GM19351 (cell line): ENCODE results near the gene PRRX1.

Experiments used
- ATAC-seq: cut with Tn5 transposase; IDR thresholded peaks from one replicate; pipeline ENCODE4 v1.9.1; 2021; ENCODE audit warnings: mild to moderate bottlenecking, moderate library complexity; ENCODE audit not compliant: unreplicated experiment

The PRRX1 gene

DNA sequence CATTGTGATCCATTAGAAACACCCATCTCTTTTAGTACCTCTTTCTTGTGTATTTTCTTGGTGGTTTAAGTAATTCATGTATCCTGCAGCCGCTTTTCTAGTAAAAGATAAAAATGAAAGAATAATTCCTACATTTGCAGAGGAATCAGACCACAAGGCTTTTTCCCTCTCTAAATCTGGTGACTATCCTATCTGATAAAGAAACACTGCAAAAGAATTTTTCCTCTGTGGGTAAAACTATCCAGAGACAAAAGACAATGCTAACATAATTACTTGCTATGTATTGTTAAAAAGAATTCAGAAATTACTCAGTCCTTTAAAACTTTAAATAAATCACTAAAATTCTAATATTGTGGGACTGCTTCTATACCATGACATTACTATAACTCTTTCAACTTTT is 51.0 kb downstream of the PRRX1 start:
- no peak for ATAC-seq

DNA sequence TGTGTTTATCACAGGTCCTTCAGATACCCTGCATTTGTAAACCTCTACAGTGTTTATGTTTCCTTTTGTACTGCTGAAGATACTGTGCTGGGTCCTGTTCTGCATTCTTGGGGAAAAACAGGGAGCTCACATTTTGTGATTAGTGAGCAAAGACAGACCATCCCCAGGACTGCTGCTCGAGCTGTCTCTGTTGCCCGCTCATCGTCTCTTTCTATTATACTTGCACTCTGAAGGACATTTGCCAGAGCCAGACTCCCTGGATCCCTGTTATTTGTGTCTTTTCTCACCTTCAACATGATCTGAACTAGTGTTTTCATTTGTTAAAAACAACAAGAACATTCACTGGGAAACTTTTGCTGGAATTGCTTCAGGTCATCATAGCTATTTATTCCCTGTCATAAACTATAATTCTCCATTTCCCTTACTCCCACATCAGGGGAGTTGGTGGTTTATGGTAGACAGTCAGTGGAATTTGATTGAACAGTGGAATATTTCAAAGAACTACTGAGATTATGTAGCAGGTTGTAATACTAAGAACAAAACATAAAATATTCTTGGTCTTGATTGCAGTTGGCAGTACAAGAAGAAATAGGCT is 53.0 kb downstream of the PRRX1 start:
- no peak for ATAC-seq

DNA sequence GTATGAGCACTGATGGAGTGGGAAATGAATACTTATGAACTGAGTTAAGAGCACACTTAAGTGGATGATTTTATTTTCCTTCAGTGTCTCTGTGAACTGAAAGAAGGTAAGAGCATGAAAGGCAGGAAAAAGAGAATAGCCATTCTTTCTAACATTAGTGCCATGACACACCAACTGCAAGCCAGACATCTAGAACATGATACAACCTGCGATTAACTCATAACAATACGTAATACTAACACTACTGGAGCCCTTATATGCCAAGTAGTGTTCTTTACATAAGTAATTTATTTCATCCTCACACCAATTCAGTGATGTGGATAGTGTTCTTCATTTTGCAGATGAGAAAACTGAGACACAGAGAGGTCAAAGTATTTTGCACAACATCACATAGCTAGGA is 56.7 kb downstream of the PRRX1 start:
- no peak for ATAC-seq

DNA sequence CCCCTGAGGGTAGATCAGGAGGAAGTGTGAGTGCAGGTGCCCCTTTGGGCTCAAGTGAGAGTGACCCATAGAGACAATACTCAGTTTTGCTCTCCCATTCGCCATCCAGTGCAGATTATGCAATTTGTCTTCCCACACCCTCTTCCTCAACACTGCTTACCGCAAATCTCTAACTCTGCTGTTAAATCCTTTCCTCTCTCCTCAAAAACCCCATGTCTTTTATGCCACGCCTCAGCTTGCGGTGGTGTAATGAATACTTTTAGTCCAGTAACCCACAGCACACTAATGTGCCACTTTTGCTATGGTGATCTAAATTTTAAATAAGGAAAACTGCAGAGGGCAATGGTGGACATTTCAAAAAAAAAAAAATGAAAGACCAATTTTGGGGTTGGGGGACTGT is 57.7 kb downstream of the PRRX1 start:
- ATAC-seq, result no peak

DNA sequence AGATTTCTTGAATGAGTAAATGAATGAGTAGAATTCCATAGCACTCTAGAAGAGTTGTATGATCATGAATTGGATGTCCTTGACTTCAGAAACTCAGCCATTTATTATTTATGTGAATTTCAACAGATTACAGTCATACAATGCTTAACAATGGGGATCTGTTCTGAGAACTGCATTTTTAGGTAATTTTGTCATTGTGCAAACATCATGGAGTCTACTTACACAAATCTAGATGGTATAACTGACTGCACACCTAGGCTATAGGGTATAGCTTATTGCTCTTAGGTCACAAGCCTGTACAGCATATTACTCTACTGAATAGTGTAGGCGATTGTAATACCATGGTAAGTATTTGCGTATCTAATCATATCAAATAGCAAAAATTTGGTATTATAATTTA is 59.6 kb downstream of the PRRX1 start:
- ATAC-seq, result no peak

DNA sequence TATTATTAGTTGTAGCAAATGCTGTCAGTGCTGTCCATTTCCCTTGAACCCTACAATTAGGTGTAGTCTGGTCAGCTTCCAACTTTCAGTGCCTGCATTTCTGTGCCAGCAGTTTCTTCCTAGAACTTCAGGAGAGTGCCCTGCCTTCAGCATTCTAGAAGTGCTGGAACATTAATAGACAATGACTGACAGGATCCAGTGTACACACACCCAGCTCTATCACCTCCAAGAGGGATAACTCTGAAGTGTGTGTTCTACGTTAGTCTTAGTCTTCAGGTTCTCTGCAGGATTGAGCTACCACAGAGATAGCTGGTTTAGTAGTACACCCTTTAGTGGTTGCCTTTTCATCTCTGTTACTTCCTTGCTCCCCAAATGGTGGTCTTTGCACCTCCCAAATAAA is 61.4 kb downstream of the PRRX1 start:
- ATAC-seq, result no peak

DNA sequence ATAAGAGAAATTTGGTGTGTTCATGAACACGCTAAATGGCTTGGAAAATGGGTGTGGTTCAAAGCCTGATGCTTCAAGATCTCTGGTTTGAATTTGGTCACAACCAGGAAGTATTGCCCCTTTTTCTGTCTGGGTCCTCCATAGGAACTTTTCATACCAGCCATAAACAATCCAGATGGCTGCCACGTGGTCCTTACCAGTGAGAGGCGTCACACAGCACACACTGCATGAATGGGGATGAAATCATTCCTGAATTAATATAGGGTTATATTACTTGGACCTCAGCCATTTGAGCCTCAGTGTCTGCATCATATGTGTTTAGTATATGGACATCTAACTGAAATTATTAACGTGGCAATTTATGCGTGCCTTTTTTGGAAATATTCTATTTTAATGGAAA is 64.0 kb downstream of the PRRX1 start:
- no peak for ATAC-seq

DNA sequence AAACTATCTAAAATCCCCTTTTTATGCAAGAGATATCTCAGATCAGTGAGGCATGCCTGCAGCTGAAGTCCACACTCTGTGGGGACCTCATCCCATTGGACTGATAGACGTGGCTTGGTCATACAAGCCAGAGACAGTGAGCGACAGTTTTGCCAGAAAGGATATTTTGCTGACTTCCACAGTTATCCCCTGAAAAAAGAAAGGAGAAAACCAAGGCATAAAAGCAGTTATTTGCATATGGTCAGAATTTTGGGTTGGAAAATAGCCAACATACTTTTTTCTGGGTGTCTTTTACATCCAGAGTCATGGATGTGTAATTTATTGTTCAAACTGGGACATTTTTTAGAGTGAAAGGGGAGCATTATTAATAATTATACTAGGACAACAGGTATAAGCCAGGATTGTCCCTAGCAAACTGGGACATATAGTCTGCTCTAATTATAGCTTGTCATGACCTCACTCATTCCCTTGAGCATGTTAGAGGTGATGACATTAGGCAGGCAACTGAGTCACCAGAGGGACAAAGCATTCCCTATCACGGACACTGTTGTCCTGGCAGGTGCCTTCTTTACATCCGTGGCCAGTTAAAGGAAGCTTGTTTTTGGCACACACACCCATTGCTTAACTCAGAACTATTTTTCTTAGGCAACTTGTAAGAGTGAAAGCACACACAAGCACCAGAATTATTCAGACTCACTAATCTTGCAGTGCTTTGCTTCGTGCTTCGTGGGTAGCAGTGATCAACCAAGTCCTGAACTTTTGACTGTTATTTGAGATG is 65.5 kb downstream of the PRRX1 start:
- no peak for ATAC-seq

DNA sequence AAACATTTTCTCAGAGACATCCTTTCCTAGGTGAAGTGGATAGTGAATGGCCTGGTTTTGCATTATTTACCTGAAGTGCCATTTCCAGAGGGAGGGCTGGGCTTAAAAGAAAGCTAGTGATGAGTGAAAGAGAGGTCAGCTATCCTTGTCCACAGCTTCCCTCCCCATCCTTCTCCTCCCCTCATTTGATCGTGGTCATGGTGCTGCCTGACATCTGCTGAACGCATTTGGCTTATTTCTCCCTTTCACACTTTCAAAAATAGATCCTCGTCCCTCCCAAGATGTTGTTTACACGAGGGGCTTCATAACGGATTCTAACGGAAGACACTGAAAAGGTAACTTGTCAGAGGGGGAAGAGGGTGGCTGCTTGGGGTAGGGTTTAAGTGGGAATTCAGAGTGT is 66.1 kb downstream of the PRRX1 start:
- ATAC-seq, result no peak

DNA sequence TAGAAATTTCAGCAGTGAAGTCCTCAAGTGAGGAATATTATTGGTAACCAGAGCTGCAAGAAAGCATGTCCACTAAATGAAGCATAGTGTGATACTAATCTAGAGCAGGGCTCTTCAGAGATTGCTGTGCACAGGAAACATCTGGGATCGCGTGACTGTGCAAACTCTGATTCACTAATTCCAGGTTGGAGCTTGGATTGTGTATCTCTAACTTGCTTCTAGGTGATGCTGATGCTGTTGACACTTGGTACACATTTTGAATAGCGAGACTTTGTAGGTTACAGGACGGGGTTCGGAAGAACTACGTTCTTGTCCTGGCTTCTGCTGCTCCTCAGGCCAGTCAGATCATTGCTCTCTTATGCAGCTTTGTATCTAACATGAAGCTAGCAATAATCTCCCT is 66.5 kb downstream of the PRRX1 start:
- ATAC-seq, result no peak

DNA sequence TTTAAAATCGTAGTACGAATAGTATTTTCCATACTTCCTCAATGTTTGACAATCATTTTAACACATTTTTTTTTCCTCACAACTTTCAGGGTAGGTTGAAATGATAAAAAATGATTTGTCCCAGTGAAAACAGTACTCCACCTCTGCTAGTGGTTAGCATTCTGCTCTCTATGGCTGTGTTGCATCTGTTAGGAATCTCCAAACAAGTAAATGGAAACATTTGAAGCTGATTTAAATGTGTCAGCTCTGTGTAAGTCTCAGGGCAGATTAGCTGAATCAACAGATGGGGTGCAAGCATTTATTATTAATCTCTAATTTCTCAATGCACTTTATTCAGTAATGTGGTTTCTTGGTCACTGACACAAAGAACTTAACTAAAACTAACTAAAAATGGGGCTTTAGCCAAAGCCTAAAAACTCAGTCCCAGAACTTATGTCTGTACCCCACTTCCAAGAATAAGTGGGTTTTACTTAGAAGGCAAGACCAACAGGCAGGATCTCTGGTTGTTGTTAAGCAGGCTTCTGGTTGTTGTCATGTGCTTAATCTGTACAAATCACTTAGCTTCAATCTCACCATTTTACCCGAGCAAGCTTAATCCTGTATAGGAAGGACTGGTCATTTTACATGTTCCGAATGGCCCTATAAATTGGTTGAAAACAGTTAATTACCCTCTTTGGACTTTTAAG is 67.8 kb downstream of the PRRX1 start:
- ATAC-seq, result no peak

DNA sequence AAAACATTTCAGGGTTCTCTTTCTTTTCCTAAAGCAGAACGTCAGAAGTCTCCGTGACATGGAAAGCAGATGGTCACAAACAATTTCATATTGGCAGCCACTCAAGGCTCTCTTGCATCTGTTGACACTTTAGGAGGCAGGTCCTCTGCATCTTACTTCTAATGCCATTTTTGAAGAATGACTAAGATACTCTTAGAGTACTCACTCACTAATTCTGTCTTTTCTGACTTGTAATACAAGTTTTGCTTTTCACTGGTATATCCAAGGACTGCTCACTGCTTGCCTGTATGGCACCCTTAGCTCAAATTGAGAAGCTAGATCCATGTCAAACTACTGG is 68.3 kb downstream of the PRRX1 start:
- ATAC-seq, result no peak

DNA sequence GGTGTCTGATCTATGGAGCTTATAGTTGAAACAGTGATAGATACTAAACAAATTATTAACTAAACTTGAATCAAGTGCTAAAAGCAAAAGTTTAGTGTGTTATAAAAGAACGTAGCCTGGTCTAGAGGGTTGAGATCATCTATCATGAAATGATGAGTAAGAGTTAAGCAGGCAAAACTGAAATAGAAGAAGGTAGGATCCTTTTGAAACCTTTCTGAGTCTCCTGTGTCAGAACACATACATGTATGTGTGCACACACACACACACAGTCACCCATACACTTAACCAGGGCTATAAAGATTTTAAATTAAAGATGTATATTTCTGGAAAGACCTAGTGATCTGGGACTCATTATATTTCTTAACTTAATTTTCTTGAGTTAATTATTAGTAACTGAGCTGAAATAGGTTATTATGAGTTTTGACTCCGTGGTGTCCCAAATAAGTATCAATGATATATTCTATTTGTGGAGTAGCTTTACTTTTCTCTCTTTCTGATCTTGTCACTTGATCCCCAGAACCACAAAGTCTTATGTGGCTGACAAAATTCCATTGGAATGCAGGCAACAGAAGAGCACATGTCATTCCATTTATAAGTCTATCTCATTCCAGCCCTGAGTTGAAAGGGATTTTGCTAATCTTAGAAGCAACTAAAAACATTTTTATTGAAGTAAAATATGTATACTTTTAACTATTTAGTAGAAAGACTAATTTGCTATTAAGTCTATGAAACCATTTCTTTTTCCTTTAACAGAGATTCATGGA is 70.7 kb downstream of the PRRX1 start:
- no peak for ATAC-seq

DNA sequence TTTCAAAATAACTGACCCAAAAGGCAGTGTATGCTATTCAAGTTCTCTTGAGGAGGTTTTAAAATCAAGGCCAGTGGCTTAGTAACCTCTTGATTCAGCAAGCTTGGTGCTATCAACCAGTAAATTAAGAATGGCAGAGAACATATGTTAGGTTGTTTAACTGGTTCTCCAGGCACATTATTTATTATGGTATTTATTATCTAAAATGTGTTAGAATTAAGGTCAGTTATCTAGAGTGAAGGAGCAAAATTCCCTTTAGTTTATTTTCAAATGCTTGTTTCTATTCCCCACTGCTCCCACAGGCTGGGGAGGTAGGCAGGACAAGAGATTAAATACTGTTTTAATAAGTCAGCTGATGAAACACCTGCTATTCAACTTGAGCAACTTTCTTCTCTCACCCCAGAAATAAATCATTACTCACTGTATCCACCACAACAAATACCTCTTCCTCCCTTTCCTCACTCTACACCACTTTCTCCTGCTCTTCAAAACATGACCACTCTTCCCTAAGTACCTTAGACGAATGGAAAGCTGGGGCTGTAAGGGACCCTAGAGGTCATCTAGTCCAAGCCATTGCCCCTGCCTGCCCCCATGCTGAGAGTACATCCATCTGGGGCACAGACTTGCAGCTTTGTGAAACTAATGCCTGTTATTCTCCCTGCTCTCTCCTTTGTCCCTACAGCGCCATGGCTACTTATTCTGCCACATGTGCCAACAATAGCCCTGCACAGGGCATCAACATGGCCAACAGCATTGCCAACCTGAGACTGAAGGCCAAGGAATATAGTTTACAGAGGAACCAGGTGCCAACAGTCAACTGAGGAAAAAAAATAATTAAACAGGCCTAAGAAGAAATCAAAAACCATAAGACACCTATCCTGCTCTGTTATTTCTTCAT is 71.7 kb downstream of the PRRX1 start:
- ATAC-seq, result no peak

DNA sequence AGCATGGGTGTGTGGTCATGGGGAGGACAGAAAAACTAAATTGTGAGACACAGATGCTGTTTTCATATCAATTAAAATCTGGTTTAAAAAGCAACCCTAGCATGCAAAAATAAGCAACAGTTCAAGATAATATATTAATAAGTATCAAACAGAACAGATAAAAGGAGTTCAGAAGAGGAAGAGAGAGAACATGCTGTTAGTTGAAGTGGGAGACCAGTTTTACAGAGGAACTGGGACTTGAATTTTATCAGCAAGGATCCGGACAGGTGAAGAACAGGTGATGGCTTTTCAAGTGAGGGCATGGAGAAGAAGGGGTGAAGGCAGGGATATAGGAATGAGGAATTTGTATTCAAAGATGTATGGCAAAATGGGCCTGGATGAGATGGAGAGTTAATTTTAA is 75.9 kb downstream of the PRRX1 start:
- ATAC-seq, result no peak

DNA sequence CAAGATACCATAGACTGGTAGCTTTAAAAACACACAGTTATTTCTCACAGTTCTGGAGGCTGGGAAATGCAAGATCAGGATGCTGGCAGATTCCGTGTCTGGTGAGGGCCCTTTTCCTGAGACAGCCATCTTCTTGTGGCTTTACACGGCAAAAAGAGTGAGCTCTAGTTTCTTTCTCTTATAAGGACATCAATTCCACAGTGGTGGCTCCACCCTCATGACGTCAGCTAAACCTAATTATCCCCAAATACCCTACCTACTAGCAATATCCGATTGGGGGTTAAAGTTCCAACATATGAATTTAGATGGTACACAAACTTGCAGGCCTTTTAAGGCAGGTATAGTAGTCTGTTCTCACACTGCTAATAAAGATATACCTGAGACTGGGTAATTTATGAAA is 77.7 kb downstream of the PRRX1 start:
- no peak for ATAC-seq

DNA sequence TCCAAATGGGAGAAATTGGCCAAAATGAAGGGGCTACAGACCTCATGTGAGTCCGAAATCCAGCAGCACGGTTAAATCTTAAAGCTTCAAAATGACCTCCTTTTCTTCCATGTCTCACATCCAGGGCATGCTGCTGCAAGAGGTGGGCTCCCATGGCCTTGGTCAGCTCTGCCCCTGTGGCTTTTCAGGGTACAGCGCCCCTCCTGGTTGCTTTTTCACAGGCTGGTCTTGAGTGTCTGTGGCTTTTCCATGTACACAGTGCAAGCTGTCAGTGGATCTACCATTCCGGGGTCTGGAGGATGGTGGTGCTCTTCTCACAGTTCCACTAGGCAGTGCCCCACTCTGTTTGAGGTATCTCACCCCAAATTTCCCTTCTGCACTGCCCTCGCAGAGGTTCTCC is 78.7 kb downstream of the PRRX1 start:
- ATAC-seq, result no peak

DNA sequence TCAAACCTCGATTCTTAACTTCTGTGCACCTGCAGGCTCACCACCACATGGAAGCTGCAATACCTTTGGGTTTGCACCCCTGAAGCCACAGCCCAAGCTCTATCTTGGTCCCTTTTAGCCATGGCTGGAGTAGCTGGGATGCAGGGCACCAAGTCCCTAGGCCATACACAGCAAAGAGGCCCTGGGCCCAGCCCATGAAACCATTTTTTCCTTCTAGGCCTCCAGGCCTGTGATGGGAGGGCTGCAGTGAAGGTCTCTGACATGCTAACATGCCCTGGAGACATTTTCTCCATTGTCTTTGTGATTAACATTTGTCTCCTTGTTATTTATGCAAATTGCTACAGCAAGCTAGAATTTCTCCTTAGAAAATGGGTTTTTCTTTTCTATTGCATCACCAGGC is 79.2 kb downstream of the PRRX1 start:
- no peak for ATAC-seq

DNA sequence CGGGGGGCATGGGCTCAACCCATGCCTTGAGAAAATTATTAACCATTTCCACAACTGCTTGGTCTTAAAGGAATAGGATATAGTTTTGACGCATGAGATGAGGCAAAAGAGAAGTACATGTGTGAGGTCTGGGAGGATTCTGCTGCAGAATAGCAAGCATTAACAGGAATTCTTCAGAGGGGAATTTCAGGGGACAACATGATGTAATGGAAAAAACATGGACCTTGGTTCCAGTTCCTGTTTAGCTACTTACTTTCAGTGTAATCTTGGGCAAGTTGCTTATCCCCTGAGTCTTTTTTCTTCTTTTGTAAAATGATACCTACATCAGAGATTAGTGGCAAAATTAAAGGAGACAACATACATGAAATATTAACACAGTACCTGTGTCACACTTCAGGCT is 85.6 kb downstream of the PRRX1 start:
- no peak for ATAC-seq

DNA sequence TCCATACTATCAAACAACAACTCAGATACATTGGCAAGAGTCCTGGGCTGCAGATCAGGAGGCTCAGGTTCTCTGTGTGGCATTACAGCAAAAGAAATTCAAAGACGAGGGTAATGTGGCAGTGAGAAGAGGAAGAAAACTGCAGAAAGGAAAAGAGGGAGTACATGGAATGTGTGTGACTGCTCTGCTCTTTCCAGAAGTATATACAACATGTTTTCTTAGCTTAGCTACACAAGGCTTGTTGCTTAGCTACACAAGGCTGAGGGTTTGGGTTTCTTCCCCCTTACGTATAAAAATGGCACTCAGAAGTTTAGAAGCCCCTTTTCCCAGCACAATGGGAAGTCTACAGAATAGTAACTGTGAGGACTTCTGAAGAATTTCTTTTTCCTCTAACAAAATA is 86.0 kb downstream of the PRRX1 start:
- no peak for ATAC-seq

DNA sequence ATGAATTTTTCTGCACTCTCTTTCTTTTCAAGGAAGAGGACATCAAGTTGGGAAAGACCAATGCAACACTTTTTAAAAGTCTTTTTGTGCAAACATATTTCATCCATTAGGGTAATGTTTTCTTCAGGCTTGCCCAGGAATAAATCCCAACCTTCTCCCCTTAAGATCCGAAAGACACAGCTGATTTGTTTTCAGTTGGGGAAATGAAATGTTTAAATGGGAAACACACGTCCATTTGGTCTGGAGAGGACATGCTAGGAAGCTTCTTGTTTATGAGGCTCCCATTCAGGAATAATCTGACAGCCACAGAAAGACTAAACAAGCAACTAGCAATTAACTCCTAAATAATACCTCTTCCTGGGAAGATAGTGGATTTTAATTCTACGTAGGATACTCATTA is 91.9 kb downstream of the PRRX1 start:
- no peak for ATAC-seq
